GM20000 (cell line): ENCODE data around the gene ADORA3.

Experiments
- DNase-seq: peaks from one replicate; pipeline ENCODE4 v3.0.0; 2012; ENCODE audit warnings: low spot score
- CTCF ChIP-seq: IDR thresholded peaks from 2 replicates; pipeline ENCODE4 v1.5.1; 2012; ENCODE audit warnings: mild to moderate bottlenecking, control low read depth; ENCODE audit errors: extremely low read depth, missing control alignments

The ADORA3 gene

GRCh38 chr1:111453706-111454105 lies 49.7 kb downstream of the ADORA3 start:
- TF ChIP-seq CTCF, result no peak
- no peak for DNase-seq

GRCh38 chr1:111452581-111452980 lies 50.9 kb downstream of the ADORA3 start:
- TF ChIP-seq CTCF, result no peak
- DNase-seq, result no peak

GRCh38 chr1:111450185-111450584 lies 53.2 kb downstream of the ADORA3 start:
- no peak for TF ChIP-seq CTCF
- DNase-seq, result no peak

- no peak for TF ChIP-seq CTCF
- DNase-seq, result no peak
Observed at GRCh38 chr1:111449703-111450017, 53.8 kb downstream of the ADORA3 start.
